ENCODE results near the gene WFDC12.

GRCh38 chr20:45115386-45115774 is 8.9 kb downstream of the WFDC12 start:
- TF ChIP-seq, protein P1, sequence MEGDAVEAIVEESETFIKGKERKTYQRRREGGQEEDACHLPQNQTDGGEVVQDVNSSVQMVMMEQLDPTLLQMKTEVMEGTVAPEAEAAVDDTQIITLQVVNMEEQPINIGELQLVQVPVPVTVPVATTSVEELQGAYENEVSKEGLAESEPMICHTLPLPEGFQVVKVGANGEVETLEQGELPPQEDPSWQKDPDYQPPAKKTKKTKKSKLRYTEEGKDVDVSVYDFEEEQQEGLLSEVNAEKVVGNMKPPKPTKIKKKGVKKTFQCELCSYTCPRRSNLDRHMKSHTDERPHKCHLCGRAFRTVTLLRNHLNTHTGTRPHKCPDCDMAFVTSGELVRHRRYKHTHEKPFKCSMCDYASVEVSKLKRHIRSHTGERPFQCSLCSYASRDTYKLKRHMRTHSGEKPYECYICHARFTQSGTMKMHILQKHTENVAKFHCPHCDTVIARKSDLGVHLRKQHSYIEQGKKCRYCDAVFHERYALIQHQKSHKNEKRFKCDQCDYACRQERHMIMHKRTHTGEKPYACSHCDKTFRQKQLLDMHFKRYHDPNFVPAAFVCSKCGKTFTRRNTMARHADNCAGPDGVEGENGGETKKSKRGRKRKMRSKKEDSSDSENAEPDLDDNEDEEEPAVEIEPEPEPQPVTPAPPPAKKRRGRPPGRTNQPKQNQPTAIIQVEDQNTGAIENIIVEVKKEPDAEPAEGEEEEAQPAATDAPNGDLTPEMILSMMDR (IDR thresholded peaks at IDR 0.05): no peak
- TF ChIP-seq POLR2A (IDR thresholded peaks at IDR 0.05) (no peak), POLR2AphosphoS5 (IDR thresholded peaks at IDR 0.05) (no peak), EP300 (IDR thresholded peaks at IDR 0.05) (no peak)
